GM21360 (cell line): ENCODE results near the gene HDAC4.
"Not testable (repeated sequence)": the region's sequence is repeated elsewhere in the genome, so short reads cannot be mapped to it uniquely, and the experiment has no call there.

Experiments
- ATAC-seq: cut with Tn5 transposase; IDR thresholded peaks from one replicate; pipeline ENCODE4 v1.9.1; 2021; ENCODE audit warnings: mild to moderate bottlenecking, moderate library complexity; ENCODE audit not compliant: unreplicated experiment

The HDAC4 gene

DNA sequence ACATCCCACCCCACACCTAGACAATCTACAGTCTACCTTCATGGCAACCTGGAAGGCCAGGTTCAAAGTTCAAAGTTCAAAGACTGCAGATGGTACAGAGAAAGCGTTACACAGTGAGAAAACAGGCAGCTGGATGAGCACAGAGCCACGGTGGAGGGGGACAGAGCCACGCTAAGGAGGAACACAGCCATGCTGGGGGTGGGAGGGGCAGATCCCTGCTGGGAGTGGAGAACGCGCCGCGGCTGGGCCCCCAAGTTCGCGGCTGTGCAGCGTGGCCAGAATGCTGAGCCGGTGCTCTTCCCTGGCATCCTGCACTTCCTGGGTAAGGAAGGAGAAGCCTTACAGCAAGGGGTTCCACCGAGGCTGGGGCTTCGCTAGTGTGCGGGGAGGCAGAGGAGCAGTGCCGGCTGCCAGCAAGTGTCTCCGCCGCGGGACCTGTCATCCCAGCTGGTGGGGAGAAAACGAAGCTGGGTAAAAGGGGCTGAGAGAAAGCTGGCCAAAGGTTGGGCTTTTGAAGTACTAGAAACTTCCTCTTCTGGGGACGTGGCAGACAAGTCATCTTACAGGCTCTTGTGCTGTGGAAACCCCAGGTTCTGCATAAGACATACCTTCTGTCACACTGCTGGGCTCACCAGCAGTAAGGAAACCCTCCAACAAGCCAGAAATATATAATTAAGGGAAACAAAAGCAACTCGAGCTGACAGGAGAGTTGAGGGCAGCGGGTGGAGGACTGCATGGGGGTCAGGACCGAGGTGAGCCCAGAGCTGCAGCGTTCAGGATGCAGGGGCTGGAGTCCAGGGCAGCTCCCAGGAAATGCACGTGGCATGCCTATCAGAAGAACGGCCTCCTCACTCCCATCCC lies 115.5 kb downstream of the HDAC4 start:
- no peak for ATAC-seq

- ATAC-seq: no peak
Observed at GRCh38 chr2:239283961-239284795, 116.6 kb downstream of the HDAC4 start.

DNA sequence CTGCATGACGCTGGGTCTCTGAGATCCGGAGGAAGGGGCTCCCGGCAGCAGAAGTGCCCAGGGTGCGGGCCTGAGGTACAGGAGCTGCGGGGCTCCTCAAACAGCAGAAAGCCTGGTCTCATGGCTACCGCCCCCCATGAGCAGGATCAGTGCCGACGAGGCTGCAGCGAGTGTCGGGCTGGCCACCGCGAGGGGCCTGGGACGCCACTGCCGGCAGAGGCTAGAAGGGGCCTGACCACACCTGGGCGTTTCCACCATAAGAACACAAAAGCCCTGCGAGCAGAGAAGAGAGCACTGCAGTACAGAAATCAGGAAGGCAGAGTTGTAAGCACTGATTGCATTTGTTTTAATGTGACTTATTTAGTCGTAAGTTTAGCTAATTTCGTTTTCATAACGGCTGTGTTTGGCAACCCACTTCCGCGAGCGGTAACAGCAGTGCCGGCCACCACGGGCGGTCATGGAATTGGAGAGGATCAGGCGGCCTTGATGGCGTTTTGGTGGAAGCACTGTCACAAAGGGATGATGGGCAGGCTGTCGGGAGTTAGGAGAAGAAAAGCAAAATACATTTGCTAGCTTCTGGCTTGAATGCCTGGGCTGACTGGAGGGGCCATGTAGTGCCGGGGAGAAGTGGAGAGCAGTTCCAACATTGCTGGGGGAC lies 117.4 kb downstream of the HDAC4 start:
- no peak for ATAC-seq

DNA sequence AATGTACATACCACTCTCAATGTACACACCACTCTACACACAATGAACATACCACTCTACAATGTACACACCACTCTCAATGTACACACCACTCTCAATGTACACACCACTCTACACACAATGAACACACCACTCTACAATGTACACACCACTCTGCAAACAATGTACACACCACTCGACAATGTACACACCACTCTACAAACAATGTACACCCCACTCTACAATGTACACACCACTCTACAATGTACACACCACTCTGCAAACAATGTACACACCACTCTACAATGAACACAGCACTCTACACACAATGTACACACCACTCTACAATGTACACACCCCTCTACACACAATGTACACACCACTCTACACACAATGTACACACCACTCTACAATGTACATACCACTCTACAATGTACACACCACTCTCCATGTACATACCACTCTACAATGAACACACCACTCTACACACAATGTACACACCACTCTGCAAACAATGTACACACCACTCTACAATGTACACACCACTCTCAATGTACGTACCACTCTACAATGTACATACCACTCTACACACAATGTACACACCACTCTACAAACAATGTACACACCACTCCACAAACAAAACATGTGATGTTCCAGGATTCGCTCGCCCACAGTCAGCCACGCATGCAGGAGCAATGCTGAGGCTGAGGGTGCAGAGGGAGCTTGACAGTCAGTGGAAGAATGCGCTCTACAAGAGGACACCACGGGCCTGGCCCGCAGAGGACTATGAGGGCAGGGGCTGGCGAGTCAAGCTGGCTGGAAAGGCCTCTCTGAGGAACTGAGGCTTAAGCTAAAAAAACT lies 118.2 kb downstream of the HDAC4 start:
- no peak for ATAC-seq

DNA sequence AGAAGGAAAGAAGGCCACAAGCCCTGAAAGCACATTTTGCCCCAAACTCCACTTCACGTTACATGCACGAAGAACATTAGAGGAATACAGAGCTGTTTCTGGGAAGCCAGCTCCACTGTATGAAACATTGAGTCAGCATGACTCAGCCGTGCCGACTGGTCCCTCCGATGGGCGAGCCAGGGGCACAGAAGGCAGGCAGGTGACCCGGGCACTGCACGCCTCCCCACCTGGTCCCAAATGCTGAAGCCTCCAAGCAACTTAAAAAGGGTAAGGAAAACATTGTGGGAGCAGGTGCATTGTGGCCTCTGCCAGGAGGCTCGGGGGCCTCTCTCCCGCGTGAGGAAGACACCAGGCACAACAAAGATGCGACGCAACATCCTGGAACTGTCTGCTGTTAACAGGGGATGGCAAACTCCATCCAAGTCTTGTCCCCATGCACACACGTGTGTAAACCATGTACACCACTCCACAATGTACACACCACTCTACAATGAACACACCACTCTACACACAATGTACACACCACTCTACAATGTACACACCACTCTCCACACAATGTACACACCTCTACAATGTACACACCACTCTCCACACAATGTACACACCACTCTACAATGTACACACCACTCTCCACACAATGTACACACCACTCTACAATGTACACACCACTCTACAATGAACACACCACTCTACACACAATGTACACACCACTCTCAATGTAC lies 120.4 kb downstream of the HDAC4 start:
- not testable (repeated sequence) for ATAC-seq

DNA sequence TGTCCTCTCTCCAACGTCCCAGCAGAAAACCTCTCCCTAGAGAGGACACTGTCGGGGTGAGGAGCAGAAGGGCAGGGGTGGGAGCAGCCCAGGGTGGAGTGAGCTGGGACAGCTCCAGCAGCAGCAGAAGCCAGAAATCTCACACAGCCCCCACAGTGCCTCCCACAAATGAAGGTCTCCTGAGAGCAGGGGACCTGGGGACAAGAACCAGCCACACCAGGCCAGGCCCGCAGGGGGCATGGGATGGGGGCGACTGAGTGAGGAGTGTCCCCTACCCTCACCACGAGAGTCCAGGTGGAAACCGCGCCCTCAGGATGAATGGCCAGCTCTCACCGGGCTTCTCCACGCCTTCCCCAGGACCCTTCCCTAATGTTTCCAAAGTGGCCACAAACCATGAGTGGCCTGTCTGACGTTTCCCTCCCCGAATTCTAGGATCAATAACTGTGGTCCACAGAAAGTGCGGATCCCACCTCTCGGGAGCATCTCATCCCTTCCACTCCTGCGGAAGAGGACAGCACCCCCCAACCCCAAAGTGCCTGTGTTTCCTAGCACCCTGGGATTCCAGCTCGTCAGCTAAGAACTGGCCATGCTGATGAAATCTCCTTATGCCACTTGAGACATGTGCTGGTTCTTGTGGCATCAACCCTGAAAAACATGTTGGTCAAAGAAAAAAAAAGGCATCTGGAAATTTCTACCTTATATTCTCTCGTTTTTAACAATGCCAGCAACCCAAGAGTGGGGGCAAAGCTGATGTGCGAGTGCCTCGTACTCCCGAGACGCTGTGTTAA lies 121.1 kb downstream of the HDAC4 start:
- no peak for ATAC-seq

DNA sequence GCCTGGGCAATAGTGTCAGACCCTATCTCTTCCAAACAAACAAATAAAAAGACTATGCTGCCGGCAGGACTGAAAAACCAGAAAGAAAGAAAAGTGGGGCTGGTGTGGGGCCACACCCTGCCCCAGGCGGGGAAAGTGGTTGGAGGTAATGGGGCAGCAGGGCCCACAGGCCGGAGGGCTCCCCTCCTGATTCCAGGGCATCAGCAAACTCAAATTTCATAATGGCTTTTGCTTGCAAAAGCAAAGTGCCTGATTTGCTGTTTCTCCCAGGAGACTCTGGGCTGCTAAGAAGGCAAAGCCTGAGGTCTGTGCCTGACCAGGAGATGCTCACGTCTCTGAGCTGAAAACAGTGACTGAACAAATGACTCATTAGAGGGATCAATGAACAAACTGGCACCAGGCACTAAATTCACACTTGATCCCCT lies 121.9 kb downstream of the HDAC4 start:
- ATAC-seq: no peak

- no peak for ATAC-seq
Observed at GRCh38 chr2:239278361-239278760, 122.5 kb downstream of the HDAC4 start.

GRCh38 chr2:239277401-239278085 lies 123.3 kb downstream of the HDAC4 start:
- ATAC-seq: no peak

- ATAC-seq: no peak
Observed at GRCh38 chr2:239276851-239277250, 124.0 kb downstream of the HDAC4 start.

DNA sequence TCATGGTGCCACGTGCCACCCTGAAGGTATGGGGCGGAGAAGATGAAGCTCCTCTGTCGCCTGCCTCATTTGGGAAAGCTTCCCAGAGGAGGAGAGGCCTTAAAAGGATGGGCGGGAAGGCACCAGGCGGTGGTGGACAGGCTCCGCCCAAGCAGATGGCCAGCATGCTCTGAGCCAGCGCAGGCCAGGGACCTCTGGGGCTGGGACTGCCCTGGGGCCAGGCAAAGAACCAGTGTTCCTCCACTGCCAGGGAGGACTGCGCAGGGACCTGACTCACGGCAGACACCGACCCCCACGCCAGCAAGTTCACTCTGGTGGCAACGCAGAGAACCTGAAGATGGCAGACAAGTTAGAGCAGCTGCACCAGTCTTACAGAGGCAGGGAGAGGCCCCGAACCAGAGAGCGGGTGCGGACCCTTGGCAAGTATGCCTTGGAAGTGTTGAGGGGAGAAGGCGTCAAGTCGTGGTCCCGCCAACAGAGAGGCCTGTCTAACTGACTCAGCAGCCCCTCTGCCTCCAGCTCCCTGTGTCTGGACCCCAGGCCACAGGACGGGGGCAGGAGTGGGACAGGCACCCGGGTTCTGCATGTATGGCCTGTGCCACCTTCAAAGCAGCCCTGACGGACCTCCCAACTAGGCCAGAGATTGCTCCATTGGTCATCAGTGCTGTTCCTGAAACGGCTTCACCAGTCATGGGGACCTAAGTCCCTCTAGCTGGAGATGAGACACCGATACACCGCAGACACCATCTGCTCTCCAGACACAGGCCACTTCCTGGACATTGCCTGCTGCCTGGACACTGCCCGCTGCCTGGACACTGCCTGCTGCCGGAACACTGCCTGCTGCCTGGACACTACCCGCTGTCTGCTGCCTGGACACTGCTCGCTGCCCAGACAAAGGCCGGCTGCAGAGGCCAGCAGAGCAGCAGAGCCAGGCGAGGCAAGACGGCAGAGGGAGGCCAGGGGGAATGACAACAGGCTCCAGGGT lies 124.7 kb downstream of the HDAC4 start:
- ATAC-seq: no peak

- no peak for ATAC-seq
Observed at GRCh38 chr2:239275044-239275685, 125.7 kb downstream of the HDAC4 start.

GRCh38 chr2:239274391-239275043 lies 126.3 kb downstream of the HDAC4 start:
- no peak for ATAC-seq

DNA sequence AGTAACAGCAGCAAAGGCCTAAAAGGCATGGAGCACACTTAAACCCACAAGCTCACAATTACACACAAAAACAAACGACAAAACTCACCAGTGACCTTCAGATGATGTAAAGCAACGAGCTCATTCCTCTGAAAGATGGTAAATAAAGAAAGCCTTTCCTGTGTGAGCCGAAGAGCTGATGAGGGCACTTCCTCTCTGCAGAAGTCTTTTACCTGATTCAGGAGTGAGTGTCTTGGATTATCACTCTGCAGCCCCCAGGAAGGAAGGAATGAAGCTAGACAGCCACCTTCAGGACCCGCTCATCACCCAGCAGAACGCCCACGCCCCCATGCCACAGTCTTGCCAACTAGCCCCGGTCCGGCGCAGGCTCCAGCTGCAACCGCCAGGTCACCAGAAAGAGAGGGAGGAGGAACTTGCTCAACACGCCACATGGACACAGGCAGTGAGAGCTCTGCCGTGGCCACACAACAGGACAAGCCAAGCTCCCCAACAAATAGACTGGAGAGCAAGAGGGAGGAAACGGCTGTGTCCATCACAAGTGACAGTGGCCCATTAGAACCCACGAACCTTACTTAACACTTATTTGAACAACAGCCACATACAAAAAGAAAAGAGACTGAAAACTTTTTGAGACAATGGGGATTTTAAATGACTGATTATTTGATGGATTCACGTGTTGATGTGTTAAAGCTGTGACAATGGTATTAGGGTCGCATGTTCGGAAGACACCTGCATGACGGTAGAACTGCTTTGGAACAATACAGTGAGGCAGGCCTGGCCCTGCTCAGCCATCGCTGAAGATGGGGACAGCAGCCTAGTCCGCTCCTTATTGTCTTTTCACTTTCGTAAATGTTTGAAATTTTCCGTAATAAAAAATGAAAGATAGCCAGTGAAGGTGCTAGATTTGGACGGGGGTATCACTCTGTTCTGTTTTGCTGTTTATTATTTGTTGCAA lies 127.3 kb downstream of the HDAC4 start:
- ATAC-seq: no peak

- no peak for ATAC-seq
Observed at GRCh38 chr2:239272626-239273025, 128.2 kb downstream of the HDAC4 start.
